Measurements from ENCODE around the gene PTPRG. TPM values are rescaled to one million over a fixed set of nuclear protein-coding genes. Genes with fewer than 3 reads are reported as not detected.

PTPRG gene
- total RNA-seq, 2 experiments from 2014 or later, result 0.03 to 0.05 TPM

- no peaks in the 10 kb centered on the region for H3K9me3 Mint-ChIP-seq
- intact Hi-C loops (cut with DNase I, micrococcal nuclease), result no loop called here
- ChIA-PET CTCF (interaction anchor here (0.6 kb wide), 1 partner anchor 269 kb away, joined by 3 read pairs; no protein-coding TSS in a partner anchor), POLR2A (no interaction called here)
- Histone ChIP-seq H3K36me3 (ENCODE audit: insufficient read depth, low read length) (no peaks in the 10 kb centered on the region), H3K4me3 (ENCODE audit: low read length) (no peak overlapping the region), H3K9me3 (ENCODE audit: control insufficient read depth in 1 of 2, insufficient read depth in 1 of 2, low read length in 2 of 2) (no peaks in the 10 kb centered on the region), H3K4me1 (ENCODE audit: insufficient read depth, low read length) (no peaks in the 10 kb centered on the region), H3K27me3 (ENCODE audit: control insufficient read depth in 1 of 2, insufficient read depth in 2 of 2, low read length in 2 of 2) (no peaks in the 10 kb centered on the region), H3K27ac (ENCODE audit: low read depth in 1 of 2, low read length in 2 of 2) (no peak overlapping the region)
- peaks cover 5% of the 10 kb centered on the region for H3K27me3 Mint-ChIP-seq
- H3K27ac Mint-ChIP-seq, result no peak overlapping the region
- H3K4me3 Mint-ChIP-seq, result no peak overlapping the region
- ATAC-seq (ENCODE audit: poor library complexity), result no peak
- no peak for TF ChIP-seq CTCF (IDR thresholded peaks at IDR 0.05)
- no peak for DNase-seq
- no peaks in the 10 kb centered on the region for H3K4me1 Mint-ChIP-seq (ENCODE audit: low read depth)
- no peaks in the 10 kb centered on the region for H3K36me3 Mint-ChIP-seq (ENCODE audit: low read depth)
Measured at GRCh38 chr3:62265528-62265927, 704.2 kb downstream of the PTPRG start.

GRCh38 chr3:62266668-62267283 lies 705.4 kb downstream of the PTPRG start:
- no peaks in the 10 kb centered on the region for H3K36me3 Mint-ChIP-seq (ENCODE audit: low read depth)
- POLR2A ChIA-PET, result no interaction called here
- no peak for ATAC-seq (ENCODE audit: poor library complexity)
- no peaks in the 10 kb centered on the region for H3K9me3 Mint-ChIP-seq
- CTCF ChIA-PET, result no interaction called here
- no peaks in the 10 kb centered on the region for H3K27me3 ChIP-seq (ENCODE audit: control insufficient read depth in 1 of 2, insufficient read depth in 2 of 2, low read length in 2 of 2)
- no peaks in the 10 kb centered on the region for H3K9me3 ChIP-seq (ENCODE audit: control insufficient read depth in 1 of 2, insufficient read depth in 1 of 2, low read length in 2 of 2)
- no peak for DNase-seq
- no peaks in the 10 kb centered on the region for H3K36me3 ChIP-seq (ENCODE audit: insufficient read depth, low read length)
- H3K27me3 Mint-ChIP-seq, result peaks cover 5% of the 10 kb centered on the region
- no peak for TF ChIP-seq CTCF (IDR thresholded peaks at IDR 0.05)
- H3K4me3 ChIP-seq (ENCODE audit: low read length), result no peak overlapping the region
- H3K4me1 Mint-ChIP-seq (ENCODE audit: low read depth), result no peaks in the 10 kb centered on the region
- H3K27ac Mint-ChIP-seq, result no peak overlapping the region
- H3K4me1 ChIP-seq (ENCODE audit: insufficient read depth, low read length), result no peaks in the 10 kb centered on the region
- H3K4me3 Mint-ChIP-seq, result no peak overlapping the region
- H3K27ac ChIP-seq (ENCODE audit: low read depth in 1 of 2, low read length in 2 of 2), result no peak overlapping the region
- intact Hi-C loops (cut with DNase I, micrococcal nuclease), result no loop called here

- no peak for TF ChIP-seq CTCF (IDR thresholded peaks at IDR 0.05)
- Mint-ChIP-seq H3K4me1 (ENCODE audit: low read depth) (no peaks in the 10 kb centered on the region), H3K27me3 (no peaks in the 10 kb centered on the region), H3K27ac (no peak overlapping the region), H3K9me3 (no peaks in the 10 kb centered on the region), H3K36me3 (ENCODE audit: low read depth) (no peaks in the 10 kb centered on the region), H3K4me3 (no peak overlapping the region)
- CTCF ChIA-PET, result no interaction called here
- Histone ChIP-seq H3K36me3 (ENCODE audit: insufficient read depth, low read length) (no peaks in the 10 kb centered on the region), H3K4me1 (ENCODE audit: insufficient read depth, low read length) (no peaks in the 10 kb centered on the region), H3K4me3 (ENCODE audit: low read length) (no peak overlapping the region), H3K27me3 (ENCODE audit: control insufficient read depth in 1 of 2, insufficient read depth in 2 of 2, low read length in 2 of 2) (no peaks in the 10 kb centered on the region), H3K27ac (ENCODE audit: low read depth in 1 of 2, low read length in 2 of 2) (no peak overlapping the region), H3K9me3 (ENCODE audit: control insufficient read depth in 1 of 2, insufficient read depth in 1 of 2, low read length in 2 of 2) (no peaks in the 10 kb centered on the region)
- DNase-seq (no peak), ATAC-seq (ENCODE audit: poor library complexity) (no peak)
- intact Hi-C loops (cut with DNase I, micrococcal nuclease), result no loop called here
- POLR2A ChIA-PET, result no interaction called here
Measured at GRCh38 chr3:62276658-62277180, 715.3 kb downstream of the PTPRG start.

All from CD4-positive, alpha-beta T cell (primary cell).